IgD-negative memory B cell (primary cell): ENCODE measurements around the gene CH25H. TPM values are rescaled to one million over a fixed set of nuclear protein-coding genes. Genes with fewer than 3 reads are reported as not detected.

Experiments used
- H3K27ac Mint-ChIP-seq, 3 donors: one replicate each; pipeline ENCODE4 v1.8.0; 2020 to 2022; ENCODE audit warnings: mild to moderate bottlenecking in 3 of 3, mixed read lengths in 3 of 3, moderate library complexity in 1 of 3
- H3K27me3 Mint-ChIP-seq: one replicate; pipeline ENCODE4 v1.8.0; 2021; ENCODE audit warnings: mixed read lengths
- H3K36me3 Mint-ChIP-seq: one replicate; pipeline ENCODE4 v1.8.0; 2020; ENCODE audit warnings: mild to moderate bottlenecking, mixed read lengths
- H3K4me1 Mint-ChIP-seq, 3 donors: one replicate each; pipeline ENCODE4 v1.8.0; 2020 to 2022; ENCODE audit warnings: mixed read lengths in 3 of 3, mild to moderate bottlenecking in 1 of 3
- H3K4me3 Mint-ChIP-seq, 4 donors: one replicate each; pipeline ENCODE4 v1.8.0; 2020 to 2022; ENCODE audit warnings: mild to moderate bottlenecking in 4 of 4, mixed read lengths in 4 of 4, moderate library complexity in 3 of 4
- H3K9me3 Mint-ChIP-seq, 3 donors: one replicate each; pipeline ENCODE4 v1.8.0; 2020 to 2021; ENCODE audit warnings: mixed read lengths in 3 of 3, mild to moderate bottlenecking in 1 of 3
- polyA plus RNA-seq: library from polyadenylated mRNA; unstranded; fragments of 300-500 nt; fragmentation: Illumina TruSeq; gene quantifications from one replicate; pipeline ENCODE4 v1.2.3, GENCODE V29; 2021

CH25H gene
- polyA plus RNA-seq, 1 donor from 2014 or later: not detected

DNA sequence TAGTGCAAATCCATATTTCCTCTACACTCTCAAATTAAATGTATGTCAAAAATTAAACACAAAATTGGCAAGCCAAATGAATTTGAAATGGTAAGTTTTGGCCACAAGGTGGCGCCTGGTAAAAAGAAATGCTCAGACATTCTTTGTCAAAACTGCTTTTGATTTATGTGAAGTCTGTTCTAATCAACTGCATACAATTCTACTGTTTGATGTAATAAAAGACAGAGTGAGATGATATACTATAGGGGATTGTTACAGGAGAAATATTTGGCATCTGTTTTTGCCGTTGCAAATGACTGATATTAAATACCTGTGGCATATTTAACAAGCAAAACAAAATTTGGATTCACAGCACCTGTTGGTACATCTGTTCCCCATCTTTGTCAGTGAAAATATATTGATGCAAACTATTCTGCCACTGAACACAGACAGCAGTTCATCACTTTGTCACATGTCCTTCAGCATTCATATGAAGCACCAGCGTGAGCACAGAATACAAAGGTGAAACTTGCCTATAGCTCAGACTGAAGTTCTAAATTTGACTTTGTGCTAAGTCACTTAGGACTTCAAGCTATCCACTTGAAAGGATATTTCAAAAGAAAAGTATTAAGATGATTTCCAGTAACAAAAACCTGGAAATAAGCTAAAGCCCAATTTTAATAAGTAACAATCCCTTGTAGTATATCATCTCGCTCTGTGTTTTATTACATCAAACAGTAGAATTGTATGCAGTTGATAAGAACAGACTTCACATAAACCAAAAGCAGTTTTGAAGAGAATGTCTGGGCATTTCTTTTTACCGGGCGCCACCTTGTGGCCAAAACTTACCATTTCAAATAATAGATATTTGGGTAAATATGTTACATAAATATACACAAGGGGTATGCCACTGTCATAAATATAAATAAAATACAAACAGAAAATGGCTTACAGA is 10.2 kb upstream of the CH25H start:
- Mint-ChIP-seq H3K4me1 (peaks cover 7 to 15% (median 8%) of the 10 kb centered on the region in 3 donors), H3K36me3 (peaks cover 2% of the 10 kb centered on the region), H3K27ac (peak overlapping the region in 1 of 3 donors; percentile 11), H3K27me3 (no peaks in the 10 kb centered on the region), H3K4me3 (no peak overlapping the region), H3K9me3 (no peaks in the 10 kb centered on the region)

- Mint-ChIP-seq H3K36me3 (peaks cover 2% of the 10 kb centered on the region), H3K4me3 (no peak overlapping the region), H3K9me3 (no peaks in the 10 kb centered on the region), H3K27me3 (peaks cover under 1% of the 10 kb centered on the region), H3K4me1 (peaks cover 7 to 15% (median 8%) of the 10 kb centered on the region in 3 donors), H3K27ac (no peak overlapping the region)
Measured at GRCh38 chr10:89216056-89216455, 8.9 kb upstream of the CH25H start.

GRCh38 chr10:89215511-89215910 is 8.4 kb upstream of the CH25H start:
- Mint-ChIP-seq H3K27ac (no peak overlapping the region), H3K36me3 (peaks cover 2% of the 10 kb centered on the region), H3K4me1 (peaks cover 7 to 15% (median 8%) of the 10 kb centered on the region in 3 donors), H3K9me3 (no peaks in the 10 kb centered on the region), H3K4me3 (no peak overlapping the region), H3K27me3 (peaks cover 5% of the 10 kb centered on the region)

DNA sequence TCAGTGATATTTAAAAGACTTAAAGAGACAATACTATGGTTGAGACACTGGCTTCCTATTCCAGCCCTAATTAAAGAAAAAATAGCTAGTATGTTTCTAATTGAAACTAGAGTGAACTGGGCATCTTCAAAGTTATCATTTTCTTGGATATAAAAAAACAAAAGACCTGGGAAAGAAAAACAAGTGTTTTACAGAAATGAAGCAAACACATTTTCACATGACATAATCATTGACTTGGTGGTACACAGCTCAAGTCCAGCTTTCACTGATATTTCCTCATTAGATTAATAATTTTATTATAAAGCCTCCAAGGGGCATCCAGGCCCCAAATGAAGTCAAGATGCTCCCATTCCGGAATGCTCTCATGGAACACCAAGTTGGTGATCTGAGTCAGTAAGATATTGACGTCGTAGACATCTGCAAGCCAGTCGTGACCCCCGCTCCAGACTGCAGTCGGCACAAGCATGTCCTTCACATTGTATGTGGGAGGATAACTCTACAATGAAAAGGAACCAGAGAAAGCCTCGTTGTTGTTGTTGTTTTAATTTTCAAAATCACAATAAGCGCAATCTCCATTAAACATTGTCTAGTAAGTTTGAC is 7.5 kb upstream of the CH25H start:
- H3K9me3 Mint-ChIP-seq: no peaks in the 10 kb centered on the region
- peaks cover 10% of the 10 kb centered on the region for H3K27me3 Mint-ChIP-seq
- peaks cover 2% of the 10 kb centered on the region for H3K36me3 Mint-ChIP-seq
- peaks cover 11 to 20% (median 12%) of the 10 kb centered on the region in 3 donors for H3K4me1 Mint-ChIP-seq
- H3K27ac Mint-ChIP-seq: no peak overlapping the region
- H3K4me3 Mint-ChIP-seq: no peak overlapping the region

DNA sequence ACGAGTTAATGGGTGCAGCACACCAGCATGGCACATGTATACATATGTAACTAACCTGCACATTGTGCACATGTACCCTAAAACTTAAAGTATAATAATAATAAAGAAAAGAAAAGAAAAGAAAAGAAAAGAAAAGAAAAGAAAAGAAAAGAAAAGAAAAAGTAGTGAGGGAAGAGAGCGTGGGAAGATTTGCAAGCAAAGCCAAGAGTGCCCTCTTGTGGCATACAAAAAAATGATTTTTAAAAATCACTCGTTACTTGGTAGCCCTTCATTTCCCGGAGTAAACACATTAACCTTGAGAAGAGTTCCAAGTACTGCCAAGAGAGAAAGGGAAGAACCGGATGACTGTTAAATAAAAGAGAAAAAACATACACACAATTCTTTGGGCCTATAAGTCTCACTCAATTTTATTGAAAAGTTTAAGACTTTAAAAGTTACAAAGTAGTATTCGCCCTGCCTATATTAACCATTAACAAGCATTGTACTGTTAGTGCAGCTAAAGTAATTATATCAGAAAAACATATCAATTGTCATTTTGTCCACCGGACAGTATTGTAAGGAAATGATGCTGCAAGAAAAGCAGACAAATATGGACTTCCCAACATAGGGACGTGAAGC is 6.2 kb upstream of the CH25H start:
- Mint-ChIP-seq H3K4me3 (no peak overlapping the region), H3K36me3 (peaks cover 2% of the 10 kb centered on the region), H3K4me1 (peaks cover 14 to 27% (median 16%) of the 10 kb centered on the region in 3 donors), H3K27ac (no peak overlapping the region), H3K9me3 (no peaks in the 10 kb centered on the region), H3K27me3 (peaks cover 21% of the 10 kb centered on the region)

GRCh38 chr10:89210794-89211425 is 3.8 kb upstream of the CH25H start:
- Mint-ChIP-seq H3K9me3 (no peaks in the 10 kb centered on the region), H3K36me3 (peaks cover 2% of the 10 kb centered on the region), H3K4me1 (peaks cover 17 to 18% (median 17%) of the 10 kb centered on the region in 3 donors), H3K27me3 (peaks cover 39% of the 10 kb centered on the region), H3K27ac (no peak overlapping the region), H3K4me3 (no peak overlapping the region)

- Mint-ChIP-seq H3K27ac (no peak overlapping the region), H3K4me1 (peaks cover 17 to 18% (median 17%) of the 10 kb centered on the region in 3 donors), H3K4me3 (peak overlapping the region in 2 of 4 donors; percentile 0 to 72), H3K9me3 (no peaks in the 10 kb centered on the region), H3K36me3 (no peaks in the 10 kb centered on the region), H3K27me3 (peaks cover 40% of the 10 kb centered on the region)
Measured at GRCh38 chr10:89209718-89210117, 2.6 kb upstream of the CH25H start.

DNA sequence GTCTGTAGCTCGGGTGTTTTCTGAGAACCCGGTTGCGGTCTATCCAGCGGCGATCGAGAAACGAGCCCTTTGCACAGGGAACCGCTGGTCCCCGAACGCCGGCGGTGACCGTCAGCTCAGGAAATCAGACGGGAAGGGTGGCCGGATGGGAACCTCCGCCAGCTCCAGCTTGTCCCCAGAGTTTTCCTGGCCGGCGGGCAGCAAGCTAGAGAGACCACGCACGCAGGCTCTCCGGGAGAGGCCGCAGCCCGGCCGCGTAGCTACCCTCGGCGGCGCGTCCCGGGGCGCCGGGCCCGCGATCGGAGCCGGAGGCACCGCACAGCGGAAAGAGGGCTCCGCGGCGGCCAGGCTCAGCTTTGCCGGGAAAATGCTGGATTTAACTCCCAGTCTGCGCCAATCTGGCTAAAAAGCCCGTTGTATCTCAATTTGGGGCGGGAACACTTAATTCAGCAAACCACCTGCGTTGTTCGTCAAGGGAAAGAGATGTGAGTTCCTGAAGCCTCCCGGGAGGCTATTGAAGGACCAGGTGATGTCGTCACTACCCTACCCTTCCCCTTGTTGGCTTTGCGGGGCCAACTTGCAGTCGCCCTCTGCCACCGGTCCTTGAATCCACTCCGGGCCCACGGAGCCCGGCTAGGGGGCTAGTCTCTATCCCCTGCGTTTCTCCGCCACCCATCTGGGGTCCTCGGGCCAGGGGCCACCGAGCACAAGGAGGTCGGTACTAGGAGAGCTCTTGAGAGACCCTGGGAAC is 859 bp upstream of the CH25H start:
- peaks cover 40% of the 10 kb centered on the region for H3K27me3 Mint-ChIP-seq
- H3K9me3 Mint-ChIP-seq: no peaks in the 10 kb centered on the region
- H3K27ac Mint-ChIP-seq: no peak overlapping the region
- no peaks in the 10 kb centered on the region for H3K36me3 Mint-ChIP-seq
- H3K4me3 Mint-ChIP-seq: peak overlapping the region; percentile 69 to 94 (median 86)
- H3K4me1 Mint-ChIP-seq: peaks cover 11 to 17% (median 17%) of the 10 kb centered on the region in 3 donors

GRCh38 chr10:89206402-89207180 is 526 bp downstream of the CH25H start:
- no peaks in the 10 kb centered on the region for H3K9me3 Mint-ChIP-seq
- peak overlapping the region in 1 of 3 donors; percentile 76 for H3K27ac Mint-ChIP-seq
- no peaks in the 10 kb centered on the region for H3K36me3 Mint-ChIP-seq
- peaks cover 40% of the 10 kb centered on the region for H3K27me3 Mint-ChIP-seq
- H3K4me1 Mint-ChIP-seq: peaks cover 11 to 17% (median 17%) of the 10 kb centered on the region in 3 donors
- H3K4me3 Mint-ChIP-seq: peak overlapping the region; percentile 69 to 94 (median 86)

DNA sequence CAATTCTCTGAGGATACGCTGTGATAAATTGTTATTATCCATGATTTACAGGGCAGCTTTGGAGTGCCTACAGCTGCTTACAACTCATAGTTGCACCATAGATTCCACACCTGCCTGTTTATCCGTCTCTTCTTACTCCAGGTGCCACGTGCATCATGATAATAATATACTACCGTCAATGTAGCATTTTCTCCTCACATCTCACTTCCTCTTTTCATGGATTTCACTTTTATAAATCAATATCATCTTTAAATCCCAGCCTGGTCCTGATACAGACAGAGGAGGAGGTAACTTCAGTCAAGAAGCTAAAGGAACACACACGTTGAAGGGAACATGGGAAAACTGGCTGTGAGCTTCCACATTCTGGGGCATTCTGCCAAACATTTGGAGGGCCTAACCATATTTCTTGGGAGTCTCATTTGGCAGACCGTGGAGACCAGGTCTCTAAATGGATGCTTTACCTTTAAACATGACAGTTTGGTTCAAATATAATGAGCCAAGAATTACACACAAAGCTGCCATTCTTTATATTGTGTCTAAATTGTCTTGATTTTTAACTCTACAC is 2.4 kb downstream of the CH25H start:
- Mint-ChIP-seq H3K9me3 (no peaks in the 10 kb centered on the region), H3K36me3 (no peaks in the 10 kb centered on the region), H3K27me3 (peaks cover 38% of the 10 kb centered on the region), H3K4me3 (no peak overlapping the region), H3K4me1 (peaks cover 7 to 13% (median 13%) of the 10 kb centered on the region in 3 donors), H3K27ac (no peak overlapping the region)

DNA sequence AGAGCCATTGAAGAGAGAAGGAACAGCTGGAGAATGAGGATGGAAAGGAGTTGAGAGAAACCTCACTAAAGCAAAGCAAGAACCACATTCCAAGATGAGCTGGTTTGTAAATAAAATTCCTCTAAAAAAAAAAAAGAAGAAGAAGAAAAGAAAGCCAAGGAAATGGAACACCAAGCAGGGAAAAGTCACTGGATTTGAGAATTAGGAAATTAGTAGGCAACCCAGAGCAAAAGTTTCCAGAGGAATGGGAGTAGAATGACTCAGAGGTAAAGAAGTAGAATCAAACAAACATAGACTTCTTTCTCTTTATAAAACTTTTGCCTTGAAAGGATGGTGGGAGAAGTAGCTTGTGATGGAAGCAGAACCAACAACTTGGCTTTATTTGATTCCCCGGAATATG is 3.9 kb downstream of the CH25H start:
- Mint-ChIP-seq H3K36me3 (no peaks in the 10 kb centered on the region), H3K27me3 (peaks cover 27% of the 10 kb centered on the region), H3K9me3 (no peaks in the 10 kb centered on the region), H3K4me3 (no peak overlapping the region), H3K27ac (no peak overlapping the region), H3K4me1 (peaks cover 0 to 10% (median 9%) of the 10 kb centered on the region in 3 donors)

GRCh38 chr10:89202033-89202425 is 5.1 kb downstream of the CH25H start:
- no peaks in the 10 kb centered on the region for H3K36me3 Mint-ChIP-seq
- H3K27me3 Mint-ChIP-seq: peaks cover 21% of the 10 kb centered on the region

DNA sequence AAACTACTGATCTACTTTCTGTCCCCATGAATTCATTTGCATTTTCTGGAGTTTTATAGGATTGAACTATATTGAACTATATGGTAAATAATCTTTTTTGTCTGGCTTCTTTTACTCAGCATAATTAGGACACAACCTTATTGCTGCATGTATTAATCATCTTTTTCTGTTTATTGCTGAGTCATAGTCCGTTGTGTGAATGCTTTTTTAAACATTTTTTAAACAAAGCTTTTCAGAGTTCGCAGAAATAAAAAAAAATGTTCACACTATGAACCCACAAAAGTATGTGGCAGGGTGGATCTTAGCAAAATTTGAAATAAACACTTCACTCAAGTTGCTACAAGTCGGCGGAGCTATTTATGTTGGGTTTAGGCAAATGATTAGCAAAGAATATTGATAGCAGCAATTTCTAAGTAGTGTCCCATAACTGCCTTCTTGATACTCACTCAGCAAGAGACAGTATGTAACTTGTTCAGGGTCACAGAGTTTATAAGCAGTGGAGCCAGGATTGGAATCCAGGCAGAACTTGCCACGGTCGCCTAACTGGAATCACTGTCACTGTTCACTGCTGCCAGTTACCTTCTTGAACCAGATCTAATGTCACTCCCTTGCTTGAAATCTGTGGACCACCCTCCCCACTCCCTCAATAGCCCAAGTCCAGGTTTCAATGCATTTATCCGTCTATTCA is 5.6 kb downstream of the CH25H start:
- H3K4me1 Mint-ChIP-seq: peaks cover 0 to 5% (median 2%) of the 10 kb centered on the region in 3 donors
- H3K9me3 Mint-ChIP-seq: no peaks in the 10 kb centered on the region
- peaks cover 16% of the 10 kb centered on the region for H3K27me3 Mint-ChIP-seq
- H3K36me3 Mint-ChIP-seq: no peaks in the 10 kb centered on the region
- no peak overlapping the region for H3K27ac Mint-ChIP-seq
- H3K4me3 Mint-ChIP-seq: no peak overlapping the region

More at GRCh38 chr10:89202033-89202425, 5.1 kb downstream of the CH25H start:
- no peaks in the 10 kb centered on the region for H3K9me3 Mint-ChIP-seq
- no peak overlapping the region for H3K4me3 Mint-ChIP-seq
- peaks cover 0 to 10% (median 7%) of the 10 kb centered on the region in 3 donors for H3K4me1 Mint-ChIP-seq
- H3K27ac Mint-ChIP-seq: no peak overlapping the region
